Measurements from ENCODE around the gene MED29. TPM values are rescaled to one million over a fixed set of nuclear protein-coding genes. Genes with fewer than 3 reads are reported as not detected.

Gene MED29
- total and polyA plus RNA-seq, 2 of the 13 experiments (the other 11 are each of a cell fraction or from before 2014, with no cell fraction given), result 14.0 to 19.7 TPM

GRCh38 chr19:39341719-39342604, 49.2 kb upstream of the MED29 start, which contains the start of gene SAMD4B (continued):
- peak; percentile 80; the same call in 1 of the 2 replicates for TF ChIP-seq ZNF318 (CRISPR knock-in tag; IDR thresholded peaks at IDR 0.05)
- TF ChIP-seq RFX3 (CRISPR knock-in tag; IDR thresholded peaks at IDR 0.05), result peak; percentile 71
- no peak for TF ChIP-seq AHDC1 (CRISPR knock-in tag; IDR thresholded peaks at IDR 0.05; ENCODE audit: borderline replicate concordance)
- TF ChIP-seq ZNF343 (CRISPR knock-in tag; IDR thresholded peaks at IDR 0.05), result no peak
- no peak for TF ChIP-seq SETDB1 (CRISPR knock-in tag; IDR thresholded peaks at IDR 0.05; ENCODE audit: borderline replicate concordance)
- no peak for TF ChIP-seq ZNF615 (CRISPR knock-in tag; IDR thresholded peaks at IDR 0.05; ENCODE audit: borderline replicate concordance)
- peak; percentile 70; the same call in 1 of the 2 replicates for TF ChIP-seq THAP9 (CRISPR knock-in tag; IDR thresholded peaks at IDR 0.05; ENCODE audit: borderline replicate concordance)
- TF ChIP-seq BCL3 (CRISPR knock-in tag; IDR thresholded peaks at IDR 0.05), result no peak

Data from HepG2 (cell line).